GM23338 (cell line): ENCODE data around the gene KCTD15. TPM values are rescaled to one million over a fixed set of nuclear protein-coding genes. Genes with fewer than 3 reads are reported as not detected.

Source experiments
- ATAC-seq: fragments of 200-7000 bp; cut with Tn5 transposase; 3 replicates; pipeline ENCODE4 v1.9.1; 2020
- DNase-seq: peaks from one replicate; pipeline ENCODE4 v3.0.0-alpha.2; 2015; ENCODE audit warnings: low spot score
- H2AFZ ChIP-seq: fragments of 200-600 bp; sonication (generic); 2 replicates; pipeline ENCODE4 v1.8.0; 2016; ENCODE audit warnings: antibody characterized with exemption, mild to moderate bottlenecking, moderate library complexity
- H3F3A ChIP-seq: fragments of 200-600 bp; sonication (generic); replicated peaks from 2 replicates; pipeline ENCODE4 v1.8.0; 2017; ENCODE audit warnings: antibody characterized with exemption, mixed run types, low read depth
- H3K27ac ChIP-seq: fragments of 200-600 bp; sonication (generic); 2 replicates; pipeline ENCODE4 v1.6.1; 2016; ENCODE audit warnings: low read depth
- H3K27me3 ChIP-seq: fragments of 200-600 bp; sonication (generic); 2 replicates; pipeline ENCODE4 v1.8.0; 2016; ENCODE audit warnings: mild to moderate bottlenecking, mixed run types, moderate library complexity; ENCODE audit not compliant: insufficient read depth
- H3K36me3 ChIP-seq: fragments of 200-600 bp; sonication (generic); 2 replicates; pipeline ENCODE4 v1.8.0; 2016; ENCODE audit warnings: mild to moderate bottlenecking; ENCODE audit not compliant: insufficient read depth
- H3K4me1 ChIP-seq: fragments of 200-600 bp; sonication (generic); 2 replicates; pipeline ENCODE4 v1.8.0; 2016; ENCODE audit warnings: mild to moderate bottlenecking, moderate library complexity; ENCODE audit not compliant: insufficient read depth
- H3K4me2 ChIP-seq: fragments of 200-600 bp; sonication (generic); 2 replicates; pipeline ENCODE4 v1.7.1; 2017; ENCODE audit warnings: mixed run types
- H3K4me3 ChIP-seq: fragments of 200-600 bp; sonication (generic); 2 replicates; pipeline ENCODE4 v1.6.1; 2016; ENCODE audit warnings: mixed run types
- H3K79me2 ChIP-seq: fragments of 200-600 bp; sonication (generic); replicated peaks from 2 replicates; pipeline ENCODE4 v1.8.0; 2017; ENCODE audit warnings: mild to moderate bottlenecking; ENCODE audit not compliant: insufficient read depth
- H3K9me2 ChIP-seq: fragments of 200-600 bp; sonication (generic); 2 replicates; pipeline ENCODE4 v1.8.0; 2017; ENCODE audit not compliant: insufficient read depth
- H4K20me1 ChIP-seq: fragments of 200-600 bp; sonication (generic); replicated peaks from 2 replicates; pipeline ENCODE4 v1.8.0; 2017; ENCODE audit warnings: mild to moderate bottlenecking; ENCODE audit not compliant: insufficient read depth
- H3K27ac Mint-ChIP-seq: 2 replicates; pipeline ENCODE4 v1.8.0; 2020; ENCODE audit warnings: inconsistent platforms, mild to moderate bottlenecking, moderate library complexity, mixed read lengths
- H3K27me3 Mint-ChIP-seq: 3 replicates; pipeline ENCODE4 v1.8.0; 2022; ENCODE audit warnings: low read depth, mild to moderate bottlenecking, moderate library complexity, mixed read lengths, inconsistent platforms; ENCODE audit not compliant: insufficient read depth, poor library complexity
- H3K36me3 Mint-ChIP-seq: 3 replicates; pipeline ENCODE4 v1.8.0; 2021; ENCODE audit warnings: low read depth, mild to moderate bottlenecking, inconsistent platforms, moderate library complexity, mixed read lengths
- H3K4me1 Mint-ChIP-seq: 3 replicates; pipeline ENCODE4 v1.8.0; 2020; ENCODE audit warnings: mild to moderate bottlenecking, inconsistent platforms, mixed read lengths
- H3K4me3 Mint-ChIP-seq: 3 replicates; pipeline ENCODE4 v1.8.0; 2021; ENCODE audit warnings: moderate library complexity, mild to moderate bottlenecking, inconsistent platforms, mixed read lengths
- H3K9me3 Mint-ChIP-seq: 3 replicates; pipeline ENCODE4 v1.8.0; 2020; ENCODE audit warnings: moderate library complexity, mild to moderate bottlenecking, inconsistent platforms, mixed read lengths
- CREB1 ChIP-seq: fragments of 250-450 bp; sonication (Bioruptor Pico); IDR thresholded peaks from 2 replicates; pipeline ENCODE4 v1.5.0; 2020; ENCODE audit warnings: low read depth, mild to moderate bottlenecking, moderate library complexity
- EZH2 ChIP-seq: fragments of 200-600 bp; sonication (generic); IDR thresholded peaks from one replicate; pipeline ENCODE4 v1.8.0; 2017; ENCODE audit warnings: antibody characterized with exemption, mild to moderate bottlenecking, low read depth; ENCODE audit not compliant: unreplicated experiment
- EZH2phosphoT487 ChIP-seq: fragments of 200-600 bp; sonication (generic); IDR thresholded peaks from one replicate; pipeline ENCODE4 v1.8.1; 2018; ENCODE audit warnings: antibody characterized with exemption; ENCODE audit not compliant: unreplicated experiment
- JUNB ChIP-seq: IDR thresholded peaks from one replicate; pipeline ENCODE4 v1.6.1; 2016; ENCODE audit warnings: antibody characterized with exemption; ENCODE audit not compliant: unreplicated experiment
- NANOG ChIP-seq: IDR thresholded peaks from 2 replicates; pipeline ENCODE4 v1.6.1; 2016; ENCODE audit warnings: antibody characterized with exemption, borderline replicate concordance
- POLR2AphosphoS5 ChIP-seq: IDR thresholded peaks from 2 replicates; pipeline ENCODE4 v1.6.1; 2016; ENCODE audit warnings: antibody characterized with exemption, low read depth
- STAT1 ChIP-seq: IDR thresholded peaks from one replicate; pipeline ENCODE4 v1.6.1; 2016; ENCODE audit warnings: antibody characterized with exemption; ENCODE audit not compliant: unreplicated experiment
- ZNF114 ChIP-seq: fragments of 250-450 bp; sonication (Bioruptor Pico); IDR thresholded peaks from 2 replicates; pipeline ENCODE4 v1.5.0; 2020; ENCODE audit warnings: mild to moderate bottlenecking, moderate library complexity
- ZNF331 ChIP-seq: fragments of 250-450 bp; sonication (Bioruptor Pico); IDR thresholded peaks from 2 replicates; pipeline ENCODE4 v1.5.0; 2020; ENCODE audit warnings: low read depth, mild to moderate bottlenecking, moderate library complexity
- polyA plus RNA-seq: library from polyadenylated mRNA; unstranded; fragments of >200 nt; fragmentation: Nextera tagmentation; extraction: Ambion mirVana; gene quantifications from 2 replicates; pipeline ENCODE4 v1.2.1, GENCODE V29; 2016
- total RNA-seq: library from RNA; depleted of rRNA; stranded (reverse); fragments of >200 nt; shearing (Covaris generic); gene quantifications from 2 replicates; pipeline ENCODE4 v1.2.3, GENCODE V29; 2014
- TF ChIP-seq, protein P1 (sequence below): fragments of 250-450 bp; sonication (Bioruptor Pico); IDR thresholded peaks from 2 replicates; pipeline ENCODE4 v1.5.0; 2020; ENCODE audit warnings: mild to moderate bottlenecking, moderate library complexity
- TF ChIP-seq, protein P2 (sequence below): IDR thresholded peaks from one replicate; pipeline ENCODE4 v1.6.1; 2018; ENCODE audit warnings: antibody characterized with exemption; ENCODE audit not compliant: unreplicated experiment
- TF ChIP-seq, protein P3 (sequence below), 2 experiments: fragments of 200-600 bp in 1 of 2; sonication (generic) in 1 of 2; conservative IDR thresholded peaks; 2 replicates each; pipeline versions ENCODE4 v1.5.1 to v1.6.1; 2016 to 2017; ENCODE audit warnings: antibody characterized with exemption in 2 of 2, low read depth in 2 of 2, mild to moderate bottlenecking in 2 of 2, moderate library complexity in 1 of 2
- TF ChIP-seq, protein P4 (sequence below): IDR thresholded peaks from 2 replicates; pipeline ENCODE4 v1.6.1; 2016; ENCODE audit warnings: antibody characterized with exemption

KCTD15 gene
- total and polyA plus RNA-seq, 2 experiments from 2014 or later: 5.1 to 60.1 TPM

DNA sequence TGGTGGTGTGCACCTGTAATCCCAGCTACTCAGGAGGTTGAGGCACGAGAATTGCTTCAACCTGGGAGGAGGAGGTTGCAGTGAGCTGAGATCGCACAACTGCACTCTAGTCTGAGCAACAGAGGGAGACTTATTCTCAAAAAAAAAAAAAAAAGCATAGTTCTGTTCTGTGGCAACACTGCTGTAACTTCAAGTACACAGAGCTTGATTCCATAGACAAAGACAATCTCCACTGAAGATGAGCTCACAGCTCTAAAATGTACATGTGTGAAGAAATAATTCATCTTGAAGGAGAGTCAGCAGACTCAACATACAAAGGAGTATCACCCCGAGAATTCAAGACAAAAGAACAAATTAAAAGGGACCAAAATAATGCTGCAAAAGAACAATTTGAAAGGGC, 47.8 kb downstream of the KCTD15 start:
- Histone ChIP-seq H3K4me1 (no peaks in the 10 kb centered on the region), H3F3A (no peaks in the 10 kb centered on the region), H3K4me2 (no peak overlapping the region), H2AFZ (0 out of 2 replicates have a peak overlapping the region, but pooled peaks have one; percentile 1), H3K27me3 (no peaks in the 10 kb centered on the region), H3K27ac (no peak overlapping the region), H3K4me3 (no peak overlapping the region), H3K36me3 (no peaks in the 10 kb centered on the region), H3K9me2 (no peaks in the 10 kb centered on the region), H4K20me1 (no peaks in the 10 kb centered on the region), H3K79me2 (no peaks in the 10 kb centered on the region)
- Mint-ChIP-seq H3K27me3 (no peaks in the 10 kb centered on the region), H3K4me1 (no peaks in the 10 kb centered on the region), H3K27ac (no peak overlapping the region), H3K9me3 (no peaks in the 10 kb centered on the region), H3K36me3 (no peaks in the 10 kb centered on the region), H3K4me3 (no peak overlapping the region)
- no peak for TF ChIP-seq ZNF331 (CRISPR knock-in tag)
- TF ChIP-seq, protein P1, sequence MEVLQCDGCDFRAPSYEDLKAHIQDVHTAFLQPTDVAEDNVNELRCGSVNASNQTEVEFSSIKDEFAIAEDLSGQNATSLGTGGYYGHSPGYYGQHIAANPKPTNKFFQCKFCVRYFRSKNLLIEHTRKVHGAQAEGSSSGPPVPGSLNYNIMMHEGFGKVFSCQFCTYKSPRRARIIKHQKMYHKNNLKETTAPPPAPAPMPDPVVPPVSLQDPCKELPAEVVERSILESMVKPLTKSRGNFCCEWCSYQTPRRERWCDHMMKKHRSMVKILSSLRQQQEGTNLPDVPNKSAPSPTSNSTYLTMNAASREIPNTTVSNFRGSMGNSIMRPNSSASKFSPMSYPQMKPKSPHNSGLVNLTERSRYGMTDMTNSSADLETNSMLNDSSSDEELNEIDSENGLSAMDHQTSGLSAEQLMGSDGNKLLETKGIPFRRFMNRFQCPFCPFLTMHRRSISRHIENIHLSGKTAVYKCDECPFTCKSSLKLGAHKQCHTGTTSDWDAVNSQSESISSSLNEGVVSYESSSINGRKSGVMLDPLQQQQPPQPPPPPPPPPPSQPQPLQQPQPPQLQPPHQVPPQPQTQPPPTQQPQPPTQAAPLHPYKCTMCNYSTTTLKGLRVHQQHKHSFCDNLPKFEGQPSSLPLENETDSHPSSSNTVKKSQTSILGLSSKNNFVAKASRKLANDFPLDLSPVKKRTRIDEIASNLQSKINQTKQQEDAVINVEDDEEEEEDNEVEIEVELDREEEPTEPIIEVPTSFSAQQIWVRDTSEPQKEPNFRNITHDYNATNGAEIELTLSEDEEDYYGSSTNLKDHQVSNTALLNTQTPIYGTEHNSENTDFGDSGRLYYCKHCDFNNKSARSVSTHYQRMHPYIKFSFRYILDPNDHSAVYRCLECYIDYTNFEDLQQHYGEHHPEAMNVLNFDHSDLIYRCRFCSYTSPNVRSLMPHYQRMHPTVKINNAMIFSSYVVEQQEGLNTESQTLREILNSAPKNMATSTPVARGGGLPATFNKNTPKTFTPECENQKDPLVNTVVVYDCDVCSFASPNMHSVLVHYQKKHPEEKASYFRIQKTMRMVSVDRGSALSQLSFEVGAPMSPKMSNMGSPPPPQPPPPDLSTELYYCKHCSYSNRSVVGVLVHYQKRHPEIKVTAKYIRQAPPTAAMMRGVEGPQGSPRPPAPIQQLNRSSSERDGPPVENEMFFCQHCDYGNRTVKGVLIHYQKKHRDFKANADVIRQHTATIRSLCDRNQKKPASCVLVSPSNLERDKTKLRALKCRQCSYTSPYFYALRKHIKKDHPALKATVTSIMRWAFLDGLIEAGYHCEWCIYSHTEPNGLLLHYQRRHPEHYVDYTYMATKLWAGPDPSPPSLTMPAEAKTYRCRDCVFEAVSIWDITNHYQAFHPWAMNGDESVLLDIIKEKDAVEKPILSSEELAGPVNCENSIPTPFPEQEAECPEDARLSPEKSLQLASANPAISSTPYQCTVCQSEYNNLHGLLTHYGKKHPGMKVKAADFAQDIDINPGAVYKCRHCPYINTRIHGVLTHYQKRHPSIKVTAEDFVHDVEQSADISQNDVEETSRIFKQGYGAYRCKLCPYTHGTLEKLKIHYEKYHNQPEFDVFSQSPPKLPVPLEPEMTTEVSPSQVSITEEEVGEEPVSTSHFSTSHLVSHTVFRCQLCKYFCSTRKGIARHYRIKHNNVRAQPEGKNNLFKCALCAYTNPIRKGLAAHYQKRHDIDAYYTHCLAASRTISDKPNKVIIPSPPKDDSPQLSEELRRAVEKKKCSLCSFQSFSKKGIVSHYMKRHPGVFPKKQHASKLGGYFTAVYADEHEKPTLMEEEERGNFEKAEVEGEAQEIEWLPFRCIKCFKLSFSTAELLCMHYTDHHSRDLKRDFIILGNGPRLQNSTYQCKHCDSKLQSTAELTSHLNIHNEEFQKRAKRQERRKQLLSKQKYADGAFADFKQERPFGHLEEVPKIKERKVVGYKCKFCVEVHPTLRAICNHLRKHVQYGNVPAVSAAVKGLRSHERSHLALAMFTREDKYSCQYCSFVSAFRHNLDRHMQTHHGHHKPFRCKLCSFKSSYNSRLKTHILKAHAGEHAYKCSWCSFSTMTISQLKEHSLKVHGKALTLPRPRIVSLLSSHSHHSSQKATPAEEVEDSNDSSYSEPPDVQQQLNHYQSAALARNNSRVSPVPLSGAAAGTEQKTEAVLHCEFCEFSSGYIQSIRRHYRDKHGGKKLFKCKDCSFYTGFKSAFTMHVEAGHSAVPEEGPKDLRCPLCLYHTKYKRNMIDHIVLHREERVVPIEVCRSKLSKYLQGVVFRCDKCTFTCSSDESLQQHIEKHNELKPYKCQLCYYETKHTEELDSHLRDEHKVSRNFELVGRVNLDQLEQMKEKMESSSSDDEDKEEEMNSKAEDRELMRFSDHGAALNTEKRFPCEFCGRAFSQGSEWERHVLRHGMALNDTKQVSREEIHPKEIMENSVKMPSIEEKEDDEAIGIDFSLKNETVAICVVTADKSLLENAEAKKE (CRISPR knock-in tag): no peak
- no peak for TF ChIP-seq CREB1
- TF ChIP-seq EZH2: no peak
- no peak for TF ChIP-seq JUNB
- no peak for TF ChIP-seq POLR2AphosphoS5
- TF ChIP-seq, protein P2, sequence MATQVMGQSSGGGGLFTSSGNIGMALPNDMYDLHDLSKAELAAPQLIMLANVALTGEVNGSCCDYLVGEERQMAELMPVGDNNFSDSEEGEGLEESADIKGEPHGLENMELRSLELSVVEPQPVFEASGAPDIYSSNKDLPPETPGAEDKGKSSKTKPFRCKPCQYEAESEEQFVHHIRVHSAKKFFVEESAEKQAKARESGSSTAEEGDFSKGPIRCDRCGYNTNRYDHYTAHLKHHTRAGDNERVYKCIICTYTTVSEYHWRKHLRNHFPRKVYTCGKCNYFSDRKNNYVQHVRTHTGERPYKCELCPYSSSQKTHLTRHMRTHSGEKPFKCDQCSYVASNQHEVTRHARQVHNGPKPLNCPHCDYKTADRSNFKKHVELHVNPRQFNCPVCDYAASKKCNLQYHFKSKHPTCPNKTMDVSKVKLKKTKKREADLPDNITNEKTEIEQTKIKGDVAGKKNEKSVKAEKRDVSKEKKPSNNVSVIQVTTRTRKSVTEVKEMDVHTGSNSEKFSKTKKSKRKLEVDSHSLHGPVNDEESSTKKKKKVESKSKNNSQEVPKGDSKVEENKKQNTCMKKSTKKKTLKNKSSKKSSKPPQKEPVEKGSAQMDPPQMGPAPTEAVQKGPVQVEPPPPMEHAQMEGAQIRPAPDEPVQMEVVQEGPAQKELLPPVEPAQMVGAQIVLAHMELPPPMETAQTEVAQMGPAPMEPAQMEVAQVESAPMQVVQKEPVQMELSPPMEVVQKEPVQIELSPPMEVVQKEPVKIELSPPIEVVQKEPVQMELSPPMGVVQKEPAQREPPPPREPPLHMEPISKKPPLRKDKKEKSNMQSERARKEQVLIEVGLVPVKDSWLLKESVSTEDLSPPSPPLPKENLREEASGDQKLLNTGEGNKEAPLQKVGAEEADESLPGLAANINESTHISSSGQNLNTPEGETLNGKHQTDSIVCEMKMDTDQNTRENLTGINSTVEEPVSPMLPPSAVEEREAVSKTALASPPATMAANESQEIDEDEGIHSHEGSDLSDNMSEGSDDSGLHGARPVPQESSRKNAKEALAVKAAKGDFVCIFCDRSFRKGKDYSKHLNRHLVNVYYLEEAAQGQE: no peak
- TF ChIP-seq, protein P3, sequence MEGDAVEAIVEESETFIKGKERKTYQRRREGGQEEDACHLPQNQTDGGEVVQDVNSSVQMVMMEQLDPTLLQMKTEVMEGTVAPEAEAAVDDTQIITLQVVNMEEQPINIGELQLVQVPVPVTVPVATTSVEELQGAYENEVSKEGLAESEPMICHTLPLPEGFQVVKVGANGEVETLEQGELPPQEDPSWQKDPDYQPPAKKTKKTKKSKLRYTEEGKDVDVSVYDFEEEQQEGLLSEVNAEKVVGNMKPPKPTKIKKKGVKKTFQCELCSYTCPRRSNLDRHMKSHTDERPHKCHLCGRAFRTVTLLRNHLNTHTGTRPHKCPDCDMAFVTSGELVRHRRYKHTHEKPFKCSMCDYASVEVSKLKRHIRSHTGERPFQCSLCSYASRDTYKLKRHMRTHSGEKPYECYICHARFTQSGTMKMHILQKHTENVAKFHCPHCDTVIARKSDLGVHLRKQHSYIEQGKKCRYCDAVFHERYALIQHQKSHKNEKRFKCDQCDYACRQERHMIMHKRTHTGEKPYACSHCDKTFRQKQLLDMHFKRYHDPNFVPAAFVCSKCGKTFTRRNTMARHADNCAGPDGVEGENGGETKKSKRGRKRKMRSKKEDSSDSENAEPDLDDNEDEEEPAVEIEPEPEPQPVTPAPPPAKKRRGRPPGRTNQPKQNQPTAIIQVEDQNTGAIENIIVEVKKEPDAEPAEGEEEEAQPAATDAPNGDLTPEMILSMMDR (conservative IDR thresholded peaks at IDR 0.05; ENCODE audit: low read depth in 2 of 2): no peak
- TF ChIP-seq, protein P4, sequence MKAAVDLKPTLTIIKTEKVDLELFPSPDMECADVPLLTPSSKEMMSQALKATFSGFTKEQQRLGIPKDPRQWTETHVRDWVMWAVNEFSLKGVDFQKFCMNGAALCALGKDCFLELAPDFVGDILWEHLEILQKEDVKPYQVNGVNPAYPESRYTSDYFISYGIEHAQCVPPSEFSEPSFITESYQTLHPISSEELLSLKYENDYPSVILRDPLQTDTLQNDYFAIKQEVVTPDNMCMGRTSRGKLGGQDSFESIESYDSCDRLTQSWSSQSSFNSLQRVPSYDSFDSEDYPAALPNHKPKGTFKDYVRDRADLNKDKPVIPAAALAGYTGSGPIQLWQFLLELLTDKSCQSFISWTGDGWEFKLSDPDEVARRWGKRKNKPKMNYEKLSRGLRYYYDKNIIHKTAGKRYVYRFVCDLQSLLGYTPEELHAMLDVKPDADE: no peak
- TF ChIP-seq NANOG: no peak
- no peak for TF ChIP-seq EZH2phosphoT487
- TF ChIP-seq STAT1: no peak
- TF ChIP-seq ZNF114 (CRISPR knock-in tag): no peak
- no peak for ATAC-seq
- DNase-seq: no peak
